ENCODE measurements around the gene CD1E. TPM values are rescaled to one million over a fixed set of nuclear protein-coding genes. Genes with fewer than 3 reads are reported as not detected.

CD1E gene
- total and polyA plus RNA-seq, 7 experiments from 2014 or later, result 0.42 to 0.61 TPM; not detected in 5

- peaks cover 0 to 7% of the 10 kb centered on the region in 2 donors for H3K27me3 ChIP-seq (ENCODE audit: control insufficient read depth in 2 of 2, insufficient read depth in 2 of 2, low read length in 2 of 2)
- POLR2A ChIA-PET, result no interaction called here
- no peak overlapping the region for H3K4me3 ChIP-seq (ENCODE audit: low read length)
- Mint-ChIP-seq H3K27ac (no peak overlapping the region), H3K4me3 (no peak overlapping the region), H3K36me3 (no peaks in the 10 kb centered on the region), H3K27me3 (peaks cover 4 to 34% (median 24%) of the 10 kb centered on the region in 5 donors), H3K4me1 (peaks cover 0 to 2% (median 0%) of the 10 kb centered on the region in 7 donors), H3K9me3 (no peaks in the 10 kb centered on the region)
- CTCF ChIA-PET, result no interaction called here
- H3K36me3 ChIP-seq (ENCODE audit: control insufficient read depth in 2 of 3, insufficient read depth in 3 of 3, low read length in 3 of 3), result no peaks in the 10 kb centered on the region
- intact Hi-C loops (cut with micrococcal nuclease), result no loop called here
- ATAC-seq (no peak), DNase-seq (peak in 1 of 9 donors; percentile 0)
- H3K27ac ChIP-seq (ENCODE audit: low read depth, low read length), result no peak overlapping the region
- H3K4me1 ChIP-seq (ENCODE audit: control insufficient read depth in 2 of 2, insufficient read depth in 2 of 2, low read length in 2 of 2), result no peaks in the 10 kb centered on the region
- H3K9me3 ChIP-seq (ENCODE audit: control insufficient read depth in 2 of 3, low read length in 3 of 3), result no peaks in the 10 kb centered on the region
These were observed 53.4 kb downstream of the CD1E start for GRCh38 chr1:158407092-158407491.

Other genes starting within 250 kb of the CD1E start
- 10 to 100 TPM in 1 of 5 experiments, 1 to 10 TPM in 1, under 1 TPM in 1, not detected in 2; 0.16 to 13.2 (median 1.7) TPM for gene CD1D, start 173.0 kb upstream of the CD1E start, total RNA-seq
- under 1 TPM in 1 of 2 donors, not detected in 1; 0.09 TPM for gene CD1D, start 173.0 kb upstream of the CD1E start, polyA plus RNA-seq
- under 1 TPM in 2 of 5 experiments, not detected in 3; 0.17 to 0.83 TPM for gene CD1A, start 99.5 kb upstream of the CD1E start, total RNA-seq
- gene CD1A, start 99.5 kb upstream of the CD1E start, polyA plus RNA-seq, result not detected
- gene CD1C, start 64.0 kb upstream of the CD1E start, total RNA-seq, result 10 to 100 TPM in 1 of 5 experiments, 1 to 10 TPM in 1, under 1 TPM in 1, not detected in 2; 0.32 to 12.1 (median 2.1) TPM
- gene CD1C, start 64.0 kb upstream of the CD1E start, polyA plus RNA-seq, result under 1 TPM in 1 of 2 donors, not detected in 1; 0.24 TPM
- gene CD1B, start 22.4 kb upstream of the CD1E start, total RNA-seq, result under 1 TPM in 1 of 5 experiments, not detected in 4; 0.27 TPM
- not detected for gene CD1B, start 22.4 kb upstream of the CD1E start, polyA plus RNA-seq
- not detected for gene OR10T2, start 45.6 kb downstream of the CD1E start, total RNA-seq
- gene OR10T2, start 45.6 kb downstream of the CD1E start, polyA plus RNA-seq, result not detected
- not detected for gene OR10K2, start 72.3 kb downstream of the CD1E start, total RNA-seq
- not detected for gene OR10K2, start 72.3 kb downstream of the CD1E start, polyA plus RNA-seq
- gene OR10K1, start 107.9 kb downstream of the CD1E start, total RNA-seq, result not detected
- not detected for gene OR10K1, start 107.9 kb downstream of the CD1E start, polyA plus RNA-seq
- gene OR10R2, start 118.3 kb downstream of the CD1E start, total RNA-seq, result not detected
- not detected for gene OR10R2, start 118.3 kb downstream of the CD1E start, polyA plus RNA-seq
- not detected for gene OR6Y1, start 200.5 kb downstream of the CD1E start, total RNA-seq
- gene OR6Y1, start 200.5 kb downstream of the CD1E start, polyA plus RNA-seq, result not detected
- not detected for gene OR6P1, start 216.7 kb downstream of the CD1E start, total RNA-seq
- not detected for gene OR6P1, start 216.7 kb downstream of the CD1E start, polyA plus RNA-seq
- gene OR10X1, start 226.0 kb downstream of the CD1E start, total RNA-seq, result not detected
- not detected for gene OR10X1, start 226.0 kb downstream of the CD1E start, polyA plus RNA-seq